HG03469 (cell line): Measurements from ENCODE around the gene RPS15.

Experiments used
- ATAC-seq: cut with Tn5 transposase; IDR thresholded peaks from one replicate; pipeline ENCODE4 v1.9.1; 2021; ENCODE audit warnings: mild to moderate bottlenecking, moderate library complexity, moderate number of reproducible peaks; ENCODE audit not compliant: unreplicated experiment

Gene RPS15

GRCh38 chr19:1438035-1438932, at the start of gene RPS15:
TSS of gene RPS15 (plus strand) at chr19:1438396. CDS start at chr19:1438426, 30 bp downstream.
- no peak for ATAC-seq

GRCh38 chr19:1388637-1389026, 49.6 kb upstream of the RPS15 start:
- ATAC-seq, result no peak

- ATAC-seq, result no peak
Measured at GRCh38 chr19:1389033-1389940, 48.9 kb upstream of the RPS15 start.

GRCh38 chr19:1390890-1391423, 47.2 kb upstream of the RPS15 start:
- ATAC-seq, result no peak

GRCh38 chr19:1392407-1392806, 45.8 kb upstream of the RPS15 start:
- ATAC-seq, result no peak

GRCh38 chr19:1392939-1393530, 45.2 kb upstream of the RPS15 start:
- no peak for ATAC-seq

GRCh38 chr19:1393841-1394240, 44.4 kb upstream of the RPS15 start:
- no peak for ATAC-seq

GRCh38 chr19:1394252-1395193, 43.7 kb upstream of the RPS15 start:
- no peak for ATAC-seq

GRCh38 chr19:1395194-1396018, 42.8 kb upstream of the RPS15 start:
- no peak for ATAC-seq

- no peak for ATAC-seq
Measured at GRCh38 chr19:1396019-1396767, 42.0 kb upstream of the RPS15 start.

GRCh38 chr19:1396768-1397679, 41.2 kb upstream of the RPS15 start:
- ATAC-seq, result no peak

- no peak for ATAC-seq
Measured at GRCh38 chr19:1397838-1398237, 40.4 kb upstream of the RPS15 start.

GRCh38 chr19:1399079-1399478, 39.1 kb upstream of the RPS15 start:
- no peak for ATAC-seq

GRCh38 chr19:1399745-1400144, 38.5 kb upstream of the RPS15 start:
- no peak for ATAC-seq

- ATAC-seq, result no peak
Measured at GRCh38 chr19:1400281-1401137, 37.7 kb upstream of the RPS15 start.

- ATAC-seq, result no peak
Measured at GRCh38 chr19:1401138-1401888, 36.9 kb upstream of the RPS15 start, which contains the start of gene GAMT. TSS of gene GAMT (minus strand) at chr19:1401542. CDS start at chr19:1401476, 66 bp downstream.
